Lung (tissue), 12 donors: Measurements from ENCODE around the gene FGFBP2. TPM values are rescaled to one million over a fixed set of nuclear protein-coding genes. Genes with fewer than 3 reads are reported as not detected.

Experiments used
- ATAC-seq: fragments of 200-7000 bp; cut with Tn5 transposase; one replicate; pipeline ENCODE4 v1.9.1; 2020; ENCODE audit warnings: moderate number of reproducible peaks; ENCODE audit not compliant: insufficient read depth, low FRiP score
- DNase-seq, 3 donors: peaks; one replicate each; pipeline ENCODE4 v3.0.0-alpha.2; 2013 to 2017
- H3K27ac ChIP-seq, 2 donors: one replicate each; pipeline ENCODE4 v1.5.1; 2013; ENCODE audit warnings: mild to moderate bottlenecking in 2 of 2, moderate library complexity in 2 of 2, control low read depth in 1 of 2, inconsistent platforms in 1 of 2, low read depth in 1 of 2, low read length in 1 of 2
- H3K27me3 ChIP-seq, 3 donors: one replicate each; pipeline ENCODE4 v1.5.1; 2013; ENCODE audit warnings: low read length in 2 of 3; ENCODE audit not compliant: control insufficient read depth in 3 of 3, insufficient read depth in 3 of 3
- H3K36me3 ChIP-seq, 4 donors: one replicate each; pipeline ENCODE4 v1.5.1; 2013; ENCODE audit warnings: low read length in 4 of 4, mild to moderate bottlenecking in 1 of 4, moderate library complexity in 1 of 4; ENCODE audit not compliant: control insufficient read depth in 4 of 4, insufficient read depth in 4 of 4
- H3K4me1 ChIP-seq, 5 donors: one replicate each; pipeline ENCODE4 v1.5.1; 2013; ENCODE audit warnings: low read length in 5 of 5, mild to moderate bottlenecking in 2 of 5, moderate library complexity in 1 of 5; ENCODE audit not compliant: control insufficient read depth in 5 of 5, insufficient read depth in 5 of 5
- H3K4me3 ChIP-seq: one replicate; pipeline ENCODE4 v1.5.1; 2013; ENCODE audit warnings: mild to moderate bottlenecking, control low read depth, moderate library complexity
- H3K9ac ChIP-seq, 2 donors: one replicate each; pipeline ENCODE4 v1.5.1; 2013; ENCODE audit warnings: low read length in 2 of 2, control low read depth in 1 of 2; ENCODE audit not compliant: insufficient read depth in 1 of 2
- H3K9me3 ChIP-seq, 4 donors: one replicate each; pipeline ENCODE4 v1.5.1; 2013; ENCODE audit warnings: low read length in 3 of 4, mild to moderate bottlenecking in 1 of 4, moderate library complexity in 1 of 4; ENCODE audit not compliant: control insufficient read depth in 4 of 4, insufficient read depth in 3 of 4
- WGBS, 2 donors: extraction: QIAGEN DNeasy Blood & Tissue Kit; methylation state at CpG; one replicate each; pipeline ENCODE4 v1.1.7; 2013; 5-methylcytosine and 5-hydroxymethylcytosine counted together
- polyA plus RNA-seq, 2 donors: library from polyadenylated mRNA; stranded (reverse); fragments of 200-250 nt; gene quantifications; one replicate each; pipeline ENCODE4 v1.2.1, GENCODE V29; 2013
- total RNA-seq, 2 donors: library from RNA; depleted of rRNA in 1 of 2; stranded (reverse); fragments of >200 nt in 1 of 2; gene quantifications; one replicate each; pipeline ENCODE4 v1.2.1, GENCODE V29; 2014 to 2021
- TF ChIP-seq, protein P1 (sequence below): IDR thresholded peaks from 2 replicates; pipeline ENCODE4 v1.5.1; 2012; ENCODE audit warnings: mild to moderate bottlenecking; ENCODE audit errors: control extremely low read depth, extremely low read depth
- donor health status: control.
- donor health status: control.
- donor health status: Bipolar disorder and iron deficiency.
- donor health status: healthy.
- donor health status: DM: yes; HTN: yes; CAD: no.

Gene FGFBP2
- total and polyA plus RNA-seq, 4 donors = 0.47 to 2.8 (median 1.3) TPM

DNA sequence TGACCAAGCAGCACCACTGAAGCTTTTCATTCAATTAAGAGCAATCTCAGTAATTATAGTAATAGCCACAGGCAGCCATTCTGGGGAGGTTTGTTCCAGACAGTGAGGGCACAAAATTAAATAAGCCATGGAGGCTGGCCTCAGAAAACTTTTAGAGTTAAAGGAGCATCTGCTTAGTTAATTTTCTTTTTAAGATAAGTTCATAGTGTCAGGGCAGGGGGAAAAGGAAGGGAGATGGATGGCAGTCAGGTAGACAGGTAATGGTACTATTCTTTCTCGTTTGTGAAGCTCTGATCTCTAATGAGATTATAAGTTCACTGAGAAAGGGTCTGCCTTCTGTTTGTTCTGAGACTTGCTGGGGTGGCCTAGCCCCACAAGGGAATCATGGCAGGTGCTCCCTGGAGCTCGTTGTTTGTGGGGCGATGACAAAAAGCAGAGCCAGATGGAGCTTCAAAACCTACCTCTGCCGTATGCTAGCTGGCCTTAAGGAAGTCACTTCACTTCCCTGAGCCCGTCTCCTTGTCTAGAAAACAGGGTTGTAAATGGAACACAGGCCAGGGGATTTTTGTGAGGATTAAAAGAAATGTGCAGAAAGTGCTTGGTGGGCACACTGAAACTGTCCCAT, 44.6 kb upstream of the FGFBP2 start:
- H3K27ac ChIP-seq = no peak overlapping the region
- no peak for ATAC-seq
- WGBS, 2 donors = 75 to 89% methylated on average over 5 of the region's 5 CpGs

DNA sequence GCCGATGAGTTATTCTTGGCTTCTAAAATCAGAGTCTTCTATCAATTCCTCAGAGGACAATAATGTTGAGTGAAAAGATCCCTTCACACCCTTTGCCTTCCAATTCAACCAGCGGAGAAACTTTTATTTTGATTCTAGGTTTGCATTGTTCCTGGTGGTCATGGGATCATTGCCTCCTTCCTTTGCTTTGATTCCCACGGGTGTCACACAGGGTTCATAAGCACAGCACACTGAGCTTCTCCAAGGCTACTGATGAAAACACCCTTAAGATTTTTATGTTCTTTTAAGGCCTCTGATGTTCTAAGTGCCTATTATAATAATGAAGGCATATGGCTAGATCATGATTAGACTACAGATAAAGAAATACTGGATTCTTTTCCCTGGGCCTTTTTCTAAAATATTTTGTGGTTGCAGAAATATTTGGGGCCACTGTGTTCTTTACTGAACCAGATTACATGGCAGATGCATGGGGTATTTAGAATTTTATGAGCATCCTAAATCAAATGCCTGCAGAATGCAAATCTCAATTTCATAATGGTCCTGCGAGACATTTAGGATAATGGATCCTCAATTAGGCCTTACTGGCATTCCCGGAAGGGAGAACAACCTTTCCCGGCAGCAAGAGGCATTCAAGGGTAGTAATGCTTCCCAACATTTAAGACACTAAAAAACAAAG, 43.9 kb upstream of the FGFBP2 start:
- ATAC-seq (no peak), DNase-seq (no peak)
- TF ChIP-seq, protein P1, sequence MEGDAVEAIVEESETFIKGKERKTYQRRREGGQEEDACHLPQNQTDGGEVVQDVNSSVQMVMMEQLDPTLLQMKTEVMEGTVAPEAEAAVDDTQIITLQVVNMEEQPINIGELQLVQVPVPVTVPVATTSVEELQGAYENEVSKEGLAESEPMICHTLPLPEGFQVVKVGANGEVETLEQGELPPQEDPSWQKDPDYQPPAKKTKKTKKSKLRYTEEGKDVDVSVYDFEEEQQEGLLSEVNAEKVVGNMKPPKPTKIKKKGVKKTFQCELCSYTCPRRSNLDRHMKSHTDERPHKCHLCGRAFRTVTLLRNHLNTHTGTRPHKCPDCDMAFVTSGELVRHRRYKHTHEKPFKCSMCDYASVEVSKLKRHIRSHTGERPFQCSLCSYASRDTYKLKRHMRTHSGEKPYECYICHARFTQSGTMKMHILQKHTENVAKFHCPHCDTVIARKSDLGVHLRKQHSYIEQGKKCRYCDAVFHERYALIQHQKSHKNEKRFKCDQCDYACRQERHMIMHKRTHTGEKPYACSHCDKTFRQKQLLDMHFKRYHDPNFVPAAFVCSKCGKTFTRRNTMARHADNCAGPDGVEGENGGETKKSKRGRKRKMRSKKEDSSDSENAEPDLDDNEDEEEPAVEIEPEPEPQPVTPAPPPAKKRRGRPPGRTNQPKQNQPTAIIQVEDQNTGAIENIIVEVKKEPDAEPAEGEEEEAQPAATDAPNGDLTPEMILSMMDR = no peak
- no peaks in the 10 kb centered on the region for H3K4me1 ChIP-seq
- 92% methylated on average over 6 of the region's 6 CpGs for WGBS, 2 donors
- no peak overlapping the region for H3K4me3 ChIP-seq
- no peak overlapping the region for H3K9ac ChIP-seq
- H3K27ac ChIP-seq = no peak overlapping the region
- no peaks in the 10 kb centered on the region for H3K27me3 ChIP-seq
- H3K9me3 ChIP-seq = no peaks in the 10 kb centered on the region
- no peaks in the 10 kb centered on the region for H3K36me3 ChIP-seq

More for the DNA sequence above, 44.6 kb upstream of the FGFBP2 start:
- no peaks in the 10 kb centered on the region for H3K36me3 ChIP-seq
- H3K27me3 ChIP-seq = no peaks in the 10 kb centered on the region
- no peak for DNase-seq
- no peak overlapping the region for H3K9ac ChIP-seq
- TF ChIP-seq, protein P1 = no peak
- H3K9me3 ChIP-seq = no peaks in the 10 kb centered on the region
- H3K4me1 ChIP-seq = no peaks in the 10 kb centered on the region
- no peak overlapping the region for H3K4me3 ChIP-seq

DNA sequence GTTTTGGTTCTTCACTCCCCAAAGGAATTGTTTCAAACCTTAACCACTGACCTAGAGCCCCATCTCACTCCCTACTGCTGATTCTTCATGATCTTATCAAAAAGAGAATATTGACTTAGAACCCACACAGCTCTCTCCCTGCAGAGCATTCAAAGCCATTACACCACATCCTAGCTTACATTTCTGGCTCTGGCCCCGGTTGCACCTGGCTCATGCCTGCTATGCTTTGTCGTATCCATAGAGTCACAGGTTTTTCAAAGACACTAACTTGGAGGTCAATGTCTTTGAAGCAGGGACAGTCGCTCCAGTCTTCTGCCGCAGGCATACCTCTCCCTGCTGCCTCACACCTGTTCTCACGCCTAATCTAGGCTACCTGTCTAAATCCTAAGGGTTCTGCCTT, 42.7 kb upstream of the FGFBP2 start:
- Histone ChIP-seq H3K9me3 (no peaks in the 10 kb centered on the region), H3K9ac (no peak overlapping the region), H3K4me1 (no peaks in the 10 kb centered on the region), H3K27me3 (no peaks in the 10 kb centered on the region), H3K4me3 (no peak overlapping the region), H3K36me3 (no peaks in the 10 kb centered on the region), H3K27ac (no peak overlapping the region)
- TF ChIP-seq, protein P1 = no peak
- 80 to 97% methylated on average over 5 of the region's 5 CpGs for WGBS, 2 donors
- ATAC-seq (no peak), DNase-seq (no peak)
